Measurements from ENCODE around the gene MTFMT.
"Not testable (repeated sequence)": the region's sequence is repeated elsewhere in the genome, so short reads cannot be mapped to it uniquely, and the experiment has no call there.

Gene MTFMT

GRCh38 chr15:65034719-65035118, 5.3 kb upstream of the MTFMT start:
- no peak for DNase-seq

GRCh38 chr15:65033659-65034269, 4.3 kb upstream of the MTFMT start:
- peak; percentile 38 for DNase-seq

- peak; percentile 27 for DNase-seq
Measured at GRCh38 chr15:65032801-65033537, 3.5 kb upstream of the MTFMT start.

GRCh38 chr15:65029736-65030208, 333 bp upstream of the MTFMT start:
- DNase-seq = no peak

GRCh38 chr15:65028338-65028737, 1.1 kb downstream of the MTFMT start:
- DNase-seq = no peak

- DNase-seq = no peak
Measured at GRCh38 chr15:65027593-65027992, 1.8 kb downstream of the MTFMT start.

GRCh38 chr15:65026756-65027155, 2.7 kb downstream of the MTFMT start:
- DNase-seq = no peak

- DNase-seq = no peak
Measured at GRCh38 chr15:65021488-65021887, 8.0 kb downstream of the MTFMT start.

- DNase-seq = no peak
Measured at GRCh38 chr15:65020419-65020818, 9.0 kb downstream of the MTFMT start.

- not testable (repeated sequence) for DNase-seq
Measured at GRCh38 chr15:65011198-65011597, 18.2 kb downstream of the MTFMT start.

- no peak for DNase-seq
Measured at GRCh38 chr15:65008983-65009382, 20.5 kb downstream of the MTFMT start.

GRCh38 chr15:65006876-65007275, 22.6 kb downstream of the MTFMT start:
- no peak for DNase-seq

GRCh38 chr15:65004993-65005392, 24.4 kb downstream of the MTFMT start:
- DNase-seq = no peak

- no peak for DNase-seq
Measured at GRCh38 chr15:64997745-64998375, 31.6 kb downstream of the MTFMT start.

- DNase-seq = no peak
Measured at GRCh38 chr15:64997066-64997465, 32.4 kb downstream of the MTFMT start.

- no peak for DNase-seq
Measured at GRCh38 chr15:64993290-64993689, 36.1 kb downstream of the MTFMT start.

GRCh38 chr15:64991536-64992135, 37.8 kb downstream of the MTFMT start:
- no peak for DNase-seq

GRCh38 chr15:64990168-64990470, 39.3 kb downstream of the MTFMT start:
- no peak for DNase-seq

- DNase-seq = peak; percentile 85
Measured at GRCh38 chr15:64989416-64990167, 39.8 kb downstream of the MTFMT start, which contains the start of gene SPG21. TSS of gene SPG21 (minus strand) at chr15:64989914. CDS start at chr15:64983569, 6,345 bp downstream.

GRCh38 chr15:64987136-64987535, 42.3 kb downstream of the MTFMT start:
- DNase-seq = no peak

GRCh38 chr15:64985366-64986033, 43.9 kb downstream of the MTFMT start:
- DNase-seq = no peak

- no peak for DNase-seq
Measured at GRCh38 chr15:64982472-64982871, 47.0 kb downstream of the MTFMT start.
